ENCODE results near the gene ACTG1. TPM values are rescaled to one million over a fixed set of nuclear protein-coding genes. Genes with fewer than 3 reads are reported as not detected.
"Not testable (repeated sequence)": the region's sequence is repeated elsewhere in the genome, so short reads cannot be mapped to it uniquely, and the experiment has no call there.

The ACTG1 gene
- total RNA-seq, 1 donor from 2014 or later, result 4,987 TPM

- intact Hi-C loops (cut with micrococcal nuclease), result no loop called here
Measured at GRCh38 chr17:81534157-81535006, 21.8 kb upstream of the ACTG1 start.

- intact Hi-C loops (cut with micrococcal nuclease), result no loop called here
Measured at GRCh38 chr17:81533339-81534141, 20.9 kb upstream of the ACTG1 start.

- intact Hi-C loops (cut with micrococcal nuclease), result no loop called here
Measured at GRCh38 chr17:81532490-81533287, 20.1 kb upstream of the ACTG1 start.

- intact Hi-C loops (cut with micrococcal nuclease), result not testable (repeated sequence)
Measured at GRCh38 chr17:81531998-81532404, 19.4 kb upstream of the ACTG1 start.

GRCh38 chr17:81531013-81531412 is 18.4 kb upstream of the ACTG1 start:
- intact Hi-C loops (cut with micrococcal nuclease), result not testable (repeated sequence)

GRCh38 chr17:81529437-81529803 is 16.8 kb upstream of the ACTG1 start:
- intact Hi-C loops (cut with micrococcal nuclease), result no loop called here

- intact Hi-C loops (cut with micrococcal nuclease), result no loop called here
Measured at GRCh38 chr17:81528651-81529436, 16.2 kb upstream of the ACTG1 start.

- intact Hi-C loops (cut with micrococcal nuclease), result no loop called here
Measured at GRCh38 chr17:81528384-81528650, 15.7 kb upstream of the ACTG1 start.

- intact Hi-C loops (cut with micrococcal nuclease), result no loop called here
Measured at GRCh38 chr17:81527591-81528383, 15.2 kb upstream of the ACTG1 start, which contains the start of gene FSCN2. Gene FSCN2 (plus strand): TSS chr17:81528377. CDS start chr17:81528532, 155 bp downstream.

- intact Hi-C loops (cut with micrococcal nuclease), result no loop called here
Measured at GRCh38 chr17:81526662-81527571, 14.3 kb upstream of the ACTG1 start.

- intact Hi-C loops (cut with micrococcal nuclease), result no loop called here
Measured at GRCh38 chr17:81524865-81525159, 12.2 kb upstream of the ACTG1 start.

- intact Hi-C loops (cut with micrococcal nuclease), result no loop called here
Measured at GRCh38 chr17:81524039-81524864, 11.7 kb upstream of the ACTG1 start.

GRCh38 chr17:81523402-81524038 is 10.9 kb upstream of the ACTG1 start:
- intact Hi-C loops (cut with micrococcal nuclease), result no loop called here

- intact Hi-C loops (cut with micrococcal nuclease), result no loop called here
Measured at GRCh38 chr17:81522491-81523401, 10.1 kb upstream of the ACTG1 start.

GRCh38 chr17:81520021-81520901 is 7.7 kb upstream of the ACTG1 start:
- intact Hi-C loops (cut with micrococcal nuclease), result no loop called here
